ENCODE measurements around the gene FAM234B.

The FAM234B gene

GRCh38 chr12:13002301-13003097 lies 41.7 kb upstream of the FAM234B start:
- Mint-ChIP-seq H3K4me3 (peak overlapping the region; percentile 81), H3K4me1 (peaks cover 25% of the 10 kb centered on the region), H3K27me3 (no peaks in the 10 kb centered on the region), H3K36me3 (ENCODE audit: insufficient read depth) (peaks cover 7% of the 10 kb centered on the region), H3K27ac (ENCODE audit: low read depth) (peak overlapping the region; percentile 74), H3K9me3 (no peaks in the 10 kb centered on the region)
- DNase-seq (ENCODE audit: low spot score in 2 of 2) (no peak), ATAC-seq (replicated peaks; ENCODE audit: extremely low read depth, poor library complexity, severe bottlenecking) (no peak)

GRCh38 chr12:13004361-13004760 lies 39.8 kb upstream of the FAM234B start:
- H3K4me1 Mint-ChIP-seq = peaks cover 18% of the 10 kb centered on the region
- no peak for ATAC-seq (replicated peaks; ENCODE audit: extremely low read depth, poor library complexity, severe bottlenecking)
- DNase-seq (ENCODE audit: low spot score in 2 of 2) = no peak
- no peak overlapping the region for H3K4me3 Mint-ChIP-seq
- H3K27ac Mint-ChIP-seq (ENCODE audit: low read depth) = no peak overlapping the region
- no peaks in the 10 kb centered on the region for H3K9me3 Mint-ChIP-seq
- H3K27me3 Mint-ChIP-seq = no peaks in the 10 kb centered on the region
- peaks cover 7% of the 10 kb centered on the region for H3K36me3 Mint-ChIP-seq (ENCODE audit: insufficient read depth)

- no peaks in the 10 kb centered on the region for H3K9me3 Mint-ChIP-seq
- no peak overlapping the region for H3K27ac Mint-ChIP-seq (ENCODE audit: low read depth)
- H3K36me3 Mint-ChIP-seq (ENCODE audit: insufficient read depth) = peaks cover 3% of the 10 kb centered on the region
- DNase-seq (ENCODE audit: low spot score in 2 of 2) (no peak), ATAC-seq (replicated peaks; ENCODE audit: extremely low read depth, poor library complexity, severe bottlenecking) (no peak)
- H3K4me3 Mint-ChIP-seq = no peak overlapping the region
- H3K4me1 Mint-ChIP-seq = peaks cover 12% of the 10 kb centered on the region
- H3K27me3 Mint-ChIP-seq = no peaks in the 10 kb centered on the region
Observed at GRCh38 chr12:13004986-13005385, 39.2 kb upstream of the FAM234B start.

- DNase-seq (ENCODE audit: low spot score in 2 of 2) = no peak
- H3K4me1 Mint-ChIP-seq = peaks cover 10% of the 10 kb centered on the region
- no peak overlapping the region for H3K4me3 Mint-ChIP-seq
- no peaks in the 10 kb centered on the region for H3K27me3 Mint-ChIP-seq
- no peaks in the 10 kb centered on the region for H3K9me3 Mint-ChIP-seq
- ATAC-seq (replicated peaks; ENCODE audit: extremely low read depth, poor library complexity, severe bottlenecking) = no peak
- H3K27ac Mint-ChIP-seq (ENCODE audit: low read depth) = no peak overlapping the region
- peaks cover 3% of the 10 kb centered on the region for H3K36me3 Mint-ChIP-seq (ENCODE audit: insufficient read depth)
Observed at GRCh38 chr12:13005649-13006048, 38.5 kb upstream of the FAM234B start.

GRCh38 chr12:13007496-13008233 lies 36.5 kb upstream of the FAM234B start:
- H3K4me1 Mint-ChIP-seq = no peaks in the 10 kb centered on the region
- no peak for ATAC-seq (replicated peaks; ENCODE audit: extremely low read depth, poor library complexity, severe bottlenecking)
- DNase-seq (ENCODE audit: low spot score in 2 of 2) = no peak
- no peaks in the 10 kb centered on the region for H3K9me3 Mint-ChIP-seq
- H3K27ac Mint-ChIP-seq (ENCODE audit: low read depth) = no peak overlapping the region
- H3K4me3 Mint-ChIP-seq = no peak overlapping the region
- H3K36me3 Mint-ChIP-seq (ENCODE audit: insufficient read depth) = no peaks in the 10 kb centered on the region
- H3K27me3 Mint-ChIP-seq = peaks cover 10% of the 10 kb centered on the region

GRCh38 chr12:13008741-13009380 lies 35.3 kb upstream of the FAM234B start:
- no peaks in the 10 kb centered on the region for H3K4me1 Mint-ChIP-seq
- H3K4me3 Mint-ChIP-seq = no peak overlapping the region
- no peaks in the 10 kb centered on the region for H3K36me3 Mint-ChIP-seq (ENCODE audit: insufficient read depth)
- no peak for DNase-seq (ENCODE audit: low spot score in 2 of 2)
- no peak overlapping the region for H3K27ac Mint-ChIP-seq (ENCODE audit: low read depth)
- peaks cover 15% of the 10 kb centered on the region for H3K27me3 Mint-ChIP-seq
- ATAC-seq (replicated peaks; ENCODE audit: extremely low read depth, poor library complexity, severe bottlenecking) = no peak
- no peaks in the 10 kb centered on the region for H3K9me3 Mint-ChIP-seq

- Mint-ChIP-seq H3K4me1 (no peaks in the 10 kb centered on the region), H3K9me3 (no peaks in the 10 kb centered on the region), H3K36me3 (ENCODE audit: insufficient read depth) (no peaks in the 10 kb centered on the region), H3K4me3 (no peak overlapping the region), H3K27me3 (peaks cover 20% of the 10 kb centered on the region), H3K27ac (ENCODE audit: low read depth) (no peak overlapping the region)
- no peak for DNase-seq (ENCODE audit: low spot score in 2 of 2)
- ATAC-seq (replicated peaks; ENCODE audit: extremely low read depth, poor library complexity, severe bottlenecking) = no peak
Observed at GRCh38 chr12:13011098-13011497, 33.1 kb upstream of the FAM234B start.

- ATAC-seq (replicated peaks; ENCODE audit: extremely low read depth, poor library complexity, severe bottlenecking) = no peak
- Mint-ChIP-seq H3K4me1 (no peaks in the 10 kb centered on the region), H3K36me3 (ENCODE audit: insufficient read depth) (peaks cover 2% of the 10 kb centered on the region), H3K9me3 (no peaks in the 10 kb centered on the region), H3K27me3 (peaks cover 60% of the 10 kb centered on the region), H3K4me3 (no peak overlapping the region), H3K27ac (ENCODE audit: low read depth) (no peak overlapping the region)
- DNase-seq (ENCODE audit: low spot score in 2 of 2) = no peak
Observed at GRCh38 chr12:13022851-13023271, 21.3 kb upstream of the FAM234B start.

- Mint-ChIP-seq H3K4me3 (no peak overlapping the region), H3K27ac (ENCODE audit: low read depth) (no peak overlapping the region), H3K36me3 (ENCODE audit: insufficient read depth) (peaks cover 2% of the 10 kb centered on the region), H3K9me3 (no peaks in the 10 kb centered on the region), H3K4me1 (no peaks in the 10 kb centered on the region), H3K27me3 (peaks cover 53% of the 10 kb centered on the region)
- DNase-seq (ENCODE audit: low spot score in 2 of 2) (no peak), ATAC-seq (replicated peaks; ENCODE audit: extremely low read depth, poor library complexity, severe bottlenecking) (no peak)
Observed at GRCh38 chr12:13023811-13024530, 20.2 kb upstream of the FAM234B start.

- ATAC-seq (replicated peaks; ENCODE audit: extremely low read depth, poor library complexity, severe bottlenecking) = no peak
- no peak for DNase-seq (ENCODE audit: low spot score in 2 of 2)
- no peaks in the 10 kb centered on the region for H3K9me3 Mint-ChIP-seq
- H3K4me3 Mint-ChIP-seq = no peak overlapping the region
- H3K36me3 Mint-ChIP-seq (ENCODE audit: insufficient read depth) = peaks cover 2% of the 10 kb centered on the region
- H3K4me1 Mint-ChIP-seq = no peaks in the 10 kb centered on the region
- H3K27me3 Mint-ChIP-seq = peaks cover 53% of the 10 kb centered on the region
- no peak overlapping the region for H3K27ac Mint-ChIP-seq (ENCODE audit: low read depth)
Observed at GRCh38 chr12:13024531-13024916, 19.7 kb upstream of the FAM234B start.

- H3K4me1 Mint-ChIP-seq = no peaks in the 10 kb centered on the region
- H3K9me3 Mint-ChIP-seq = no peaks in the 10 kb centered on the region
- DNase-seq (ENCODE audit: low spot score in 2 of 2) (no peak), ATAC-seq (replicated peaks; ENCODE audit: extremely low read depth, poor library complexity, severe bottlenecking) (no peak)
- H3K36me3 Mint-ChIP-seq (ENCODE audit: insufficient read depth) = no peaks in the 10 kb centered on the region
- H3K27me3 Mint-ChIP-seq = peaks cover 46% of the 10 kb centered on the region
- no peak overlapping the region for H3K4me3 Mint-ChIP-seq
- no peak overlapping the region for H3K27ac Mint-ChIP-seq (ENCODE audit: low read depth)
Observed at GRCh38 chr12:13026286-13026685, 17.9 kb upstream of the FAM234B start.

- H3K4me1 Mint-ChIP-seq = no peaks in the 10 kb centered on the region
- H3K27ac Mint-ChIP-seq (ENCODE audit: low read depth) = no peak overlapping the region
- ATAC-seq (replicated peaks; ENCODE audit: extremely low read depth, poor library complexity, severe bottlenecking) (no peak), DNase-seq (ENCODE audit: low spot score in 2 of 2) (no peak)
- no peak overlapping the region for H3K4me3 Mint-ChIP-seq
- no peaks in the 10 kb centered on the region for H3K36me3 Mint-ChIP-seq (ENCODE audit: insufficient read depth)
- peaks cover 46% of the 10 kb centered on the region for H3K27me3 Mint-ChIP-seq
- no peaks in the 10 kb centered on the region for H3K9me3 Mint-ChIP-seq
Observed at GRCh38 chr12:13027032-13027431, 17.1 kb upstream of the FAM234B start.

All from central memory CD8-positive, alpha-beta T cell (primary cell).